Stimulated activated CD8-positive, alpha-beta memory T cell treated with anti-CD3 and anti-CD28 coated beads, Interleukin-4, amount 100 ng/mL, for 24 hours (primary cell): Measurements from ENCODE around the gene NOS3.
"Not testable (repeated sequence)": the region's sequence is repeated elsewhere in the genome, so short reads cannot be mapped to it uniquely, and the experiment has no call there.

Experiments
- DNase-seq: peaks from one replicate; pipeline ENCODE4 v3.0.0-alpha.2; 2020; ENCODE audit warnings: low read depth

The NOS3 gene

DNA sequence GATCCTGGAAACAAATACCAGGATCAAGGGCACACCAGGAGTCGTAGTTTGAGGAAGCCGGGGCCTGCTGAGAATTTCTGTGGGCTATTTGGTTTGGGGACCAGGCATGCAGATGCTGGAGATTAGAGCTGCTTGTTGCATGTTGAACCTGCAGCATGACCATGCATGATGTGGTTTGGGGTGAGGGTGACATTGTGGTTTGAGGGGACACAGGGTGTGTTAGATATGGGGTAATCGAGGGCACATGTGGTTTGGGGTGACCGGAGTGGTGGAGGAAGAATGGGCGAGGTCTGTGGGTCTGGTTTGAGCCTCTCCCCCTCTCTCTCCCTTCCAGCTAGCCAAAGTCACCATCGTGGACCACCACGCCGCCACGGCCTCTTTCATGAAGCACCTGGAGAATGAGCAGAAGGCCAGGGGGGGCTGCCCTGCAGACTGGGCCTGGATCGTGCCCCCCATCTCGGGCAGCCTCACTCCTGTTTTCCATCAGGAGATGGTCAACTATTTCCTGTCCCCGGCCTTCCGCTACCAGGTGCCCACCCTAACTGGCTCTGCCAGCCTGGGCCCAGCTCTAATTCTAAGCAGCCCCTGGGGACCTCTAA, 10.2 kb downstream of the NOS3 start:
- no peak for DNase-seq

GRCh38 chr7:151001546-151001945, 10.7 kb downstream of the NOS3 start:
- DNase-seq = no peak

DNA sequence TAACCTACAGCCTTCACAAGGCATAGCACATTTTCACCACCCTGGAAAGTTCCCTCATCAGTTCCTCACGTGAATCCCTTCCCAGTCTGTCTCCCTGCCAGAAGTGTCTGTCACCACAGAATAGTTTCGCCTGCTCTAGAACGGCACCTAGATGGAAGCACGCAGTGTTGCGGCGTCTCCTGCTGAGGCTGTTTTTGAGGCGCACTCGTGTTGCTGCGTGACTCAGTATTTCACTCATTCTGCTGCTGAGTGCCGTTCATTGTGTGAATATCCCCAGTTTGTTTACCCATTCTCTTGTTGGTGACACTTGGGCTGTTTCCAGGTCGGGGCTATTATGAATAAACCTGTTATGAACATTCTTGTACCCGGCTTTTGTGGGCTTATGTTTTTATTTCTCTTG, 12.8 kb downstream of the NOS3 start:
- DNase-seq = no peak

GRCh38 chr7:151005566-151005965, 14.7 kb downstream of the NOS3 start:
- no peak for DNase-seq

DNA sequence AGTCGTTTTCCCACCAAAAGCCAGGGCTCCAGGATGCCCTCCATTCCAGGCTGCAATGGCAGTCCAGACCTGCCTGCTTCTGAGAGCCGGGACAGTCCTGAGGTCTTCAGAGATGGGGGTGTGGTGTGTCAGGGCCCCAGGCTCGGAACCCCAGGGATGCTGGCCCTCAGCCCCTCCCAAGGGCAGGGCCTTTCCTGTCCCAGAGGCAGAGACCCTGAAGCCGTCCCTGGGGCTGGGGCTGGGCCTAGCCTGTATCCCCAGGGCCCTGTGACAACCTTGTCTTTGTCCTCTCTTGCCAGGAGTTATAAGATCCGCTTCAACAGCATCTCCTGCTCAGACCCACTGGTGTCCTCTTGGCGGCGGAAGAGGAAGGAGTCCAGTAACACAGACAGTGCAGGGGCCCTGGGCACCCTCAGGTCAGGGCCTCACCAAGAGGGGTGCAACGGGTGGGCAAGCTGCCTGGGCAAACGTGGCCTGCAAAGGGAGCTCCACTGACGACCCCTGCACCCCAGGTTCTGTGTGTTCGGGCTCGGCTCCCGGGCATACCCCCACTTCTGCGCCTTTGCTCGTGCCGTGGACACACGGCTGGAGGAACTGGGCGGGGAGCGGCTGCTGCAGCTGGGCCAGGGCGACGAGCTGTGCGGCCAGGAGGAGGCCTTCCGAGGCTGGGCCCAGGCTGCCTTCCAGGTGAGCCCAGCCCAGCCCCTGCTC, 15.9 kb downstream of the NOS3 start:
- no peak for DNase-seq

GRCh38 chr7:151007469-151007898, 16.7 kb downstream of the NOS3 start:
- DNase-seq = no peak

- DNase-seq = no peak
Measured at GRCh38 chr7:151008143-151008510, 17.3 kb downstream of the NOS3 start.

DNA sequence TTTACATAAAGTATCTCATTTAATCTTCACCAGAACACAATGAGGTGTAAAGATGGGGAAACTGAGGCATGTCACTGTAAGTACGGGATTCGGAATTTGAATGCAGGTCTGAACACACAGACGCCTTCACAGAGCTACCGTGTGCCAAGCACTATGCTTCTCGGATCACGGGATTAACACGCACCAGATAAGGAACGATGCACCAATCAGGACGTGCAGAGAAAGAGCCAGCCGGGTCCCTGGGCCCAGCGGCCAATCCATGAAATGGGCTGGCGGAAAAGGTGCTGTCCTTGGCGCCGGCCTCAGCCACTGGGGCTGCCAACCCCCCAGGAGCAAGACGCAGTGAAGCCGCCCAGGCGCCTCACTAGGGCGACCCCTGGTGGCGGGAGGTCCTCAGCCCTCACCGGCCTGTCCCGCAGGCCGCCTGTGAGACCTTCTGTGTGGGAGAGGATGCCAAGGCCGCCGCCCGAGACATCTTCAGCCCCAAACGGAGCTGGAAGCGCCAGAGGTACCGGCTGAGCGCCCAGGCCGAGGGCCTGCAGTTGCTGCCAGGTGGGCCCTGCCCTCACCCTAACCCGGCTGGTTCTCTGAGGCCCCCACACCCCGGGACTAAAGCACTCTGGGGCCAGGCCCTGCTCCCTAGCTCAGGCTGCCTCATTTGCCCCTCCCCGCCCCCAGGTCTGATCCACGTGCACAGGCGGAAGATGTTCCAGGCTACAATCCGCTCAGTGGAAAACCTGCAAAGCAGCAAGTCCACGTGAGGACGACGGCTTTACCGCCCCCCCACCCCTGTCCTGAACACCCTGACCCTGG, 17.9 kb downstream of the NOS3 start:
- DNase-seq = peak; percentile 75

DNA sequence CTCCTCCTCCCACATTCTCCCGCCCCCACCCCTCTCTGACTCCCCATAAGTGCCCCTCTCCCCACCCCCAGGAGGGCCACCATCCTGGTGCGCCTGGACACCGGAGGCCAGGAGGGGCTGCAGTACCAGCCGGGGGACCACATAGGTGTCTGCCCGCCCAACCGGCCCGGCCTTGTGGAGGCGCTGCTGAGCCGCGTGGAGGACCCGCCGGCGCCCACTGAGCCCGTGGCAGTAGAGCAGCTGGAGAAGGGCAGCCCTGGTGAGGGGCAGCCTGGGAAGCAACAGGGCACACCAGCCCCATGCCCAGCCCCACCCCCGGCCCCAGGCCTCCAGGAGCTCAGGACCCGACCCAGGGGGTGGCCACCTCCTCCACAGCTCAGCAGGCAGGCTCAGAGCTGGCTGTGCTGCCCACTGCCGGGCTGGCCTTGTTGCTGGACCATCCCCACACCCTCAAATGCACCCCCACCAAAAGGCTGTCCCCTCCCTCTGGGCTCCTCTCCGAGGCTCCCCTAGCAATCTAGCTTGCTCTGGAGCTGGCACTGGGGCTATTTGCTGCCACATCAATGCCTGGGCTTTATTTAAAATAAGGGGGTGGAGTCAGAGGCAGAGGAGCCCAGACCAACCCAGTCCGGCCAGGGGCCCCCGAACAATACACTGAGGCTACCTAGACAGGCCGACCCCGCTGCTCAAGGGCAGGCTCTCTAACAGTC, 18.7 kb downstream of the NOS3 start:
- no peak for DNase-seq

- no peak for DNase-seq
Measured at GRCh38 chr7:151010037-151010306, 19.2 kb downstream of the NOS3 start.

GRCh38 chr7:151010307-151011096, 19.7 kb downstream of the NOS3 start:
- no peak for DNase-seq

- no peak for DNase-seq
Measured at GRCh38 chr7:151011097-151011409, 20.2 kb downstream of the NOS3 start.

DNA sequence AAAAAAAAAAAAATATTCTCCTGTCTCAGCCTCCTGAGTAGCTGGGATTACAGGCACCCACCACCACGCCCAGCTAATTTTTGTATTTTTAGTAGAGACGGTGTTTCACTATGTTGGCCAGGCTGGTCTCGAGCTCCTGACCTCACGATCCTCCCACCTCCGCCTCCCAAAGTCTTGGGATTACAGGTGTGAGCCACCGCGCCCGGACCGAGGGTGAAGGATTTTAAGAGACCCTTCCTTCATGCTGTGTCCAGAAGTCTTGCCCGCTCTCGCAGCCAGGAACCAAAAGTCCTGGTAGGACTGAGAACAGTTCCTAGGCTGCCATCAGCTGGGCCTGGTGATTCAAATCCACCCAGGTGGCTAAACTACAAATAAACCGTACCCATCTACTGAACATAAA, 20.8 kb downstream of the NOS3 start:
- not testable (repeated sequence) for DNase-seq

GRCh38 chr7:151012031-151012692, 21.3 kb downstream of the NOS3 start:
- no peak for DNase-seq

DNA sequence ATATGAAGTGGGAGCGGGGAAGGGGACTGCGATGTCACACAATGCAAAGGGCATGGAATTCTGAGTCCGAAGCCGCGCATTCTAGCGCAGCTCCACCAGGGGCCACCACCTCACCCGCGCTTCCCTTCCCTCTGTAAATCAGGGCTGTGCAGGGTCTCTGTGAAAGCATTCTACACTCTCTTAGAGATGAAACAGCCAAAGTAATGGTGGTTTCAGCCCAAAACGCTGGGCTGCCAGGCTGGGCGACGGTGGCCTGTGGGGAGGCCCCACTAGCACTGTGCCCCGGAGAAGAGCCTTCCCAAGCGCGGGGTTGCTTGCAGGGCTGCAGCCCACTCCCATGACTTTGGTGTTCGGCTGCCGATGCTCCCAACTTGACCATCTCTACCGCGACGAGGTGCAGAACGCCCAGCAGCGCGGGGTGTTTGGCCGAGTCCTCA, 22.1 kb downstream of the NOS3 start:
- DNase-seq = no peak

DNA sequence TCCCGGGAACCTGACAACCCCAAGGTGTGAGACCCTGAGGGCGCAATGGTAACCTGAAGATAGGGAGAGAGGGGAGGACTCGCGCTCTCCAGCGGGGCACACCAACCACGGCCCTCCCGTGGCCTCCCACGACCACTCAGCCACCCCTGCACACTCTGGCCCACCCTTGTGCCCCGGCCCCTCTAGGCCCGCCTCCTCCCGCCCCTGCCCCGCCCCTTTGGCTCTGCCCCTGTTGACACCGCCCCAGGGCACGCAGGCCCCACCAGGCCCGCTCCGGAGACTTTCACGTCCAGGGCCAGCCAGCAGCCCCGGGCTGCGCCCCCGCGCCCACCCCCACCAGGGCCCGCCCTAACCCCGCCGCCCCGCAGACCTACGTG, 22.5 kb downstream of the NOS3 start:
- DNase-seq = no peak

DNA sequence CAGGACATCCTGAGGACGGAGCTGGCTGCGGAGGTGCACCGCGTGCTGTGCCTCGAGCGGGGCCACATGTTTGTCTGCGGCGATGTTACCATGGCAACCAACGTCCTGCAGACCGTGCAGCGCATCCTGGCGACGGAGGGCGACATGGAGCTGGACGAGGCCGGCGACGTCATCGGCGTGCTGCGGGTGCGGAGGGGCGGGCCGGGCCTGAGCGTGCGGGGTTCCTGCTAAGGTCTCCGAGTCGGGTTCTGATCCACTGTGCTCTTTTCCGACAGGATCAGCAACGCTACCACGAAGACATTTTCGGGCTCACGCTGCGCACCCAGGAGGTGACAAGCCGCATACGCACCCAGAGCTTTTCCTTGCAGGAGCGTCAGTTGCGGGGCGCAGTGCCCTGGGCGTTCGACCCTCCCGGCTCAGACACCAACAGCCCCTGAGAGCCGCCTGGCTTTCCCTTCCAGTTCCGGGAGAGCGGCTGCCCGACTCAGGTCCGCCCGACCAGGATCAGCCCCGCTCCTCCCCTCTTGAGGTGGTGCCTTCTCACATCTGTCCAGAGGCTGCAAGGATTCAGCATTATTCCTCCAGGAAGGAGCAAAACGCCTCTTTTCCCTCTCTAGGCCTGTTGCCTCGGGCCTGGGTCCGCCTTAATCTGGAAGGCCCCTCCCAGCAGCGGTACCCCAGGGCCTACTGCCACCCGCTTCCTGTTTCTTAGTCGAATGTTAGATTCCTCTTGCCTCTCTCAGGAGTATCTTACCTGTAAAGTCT, 23.1 kb downstream of the NOS3 start:
- peak; percentile 69 for DNase-seq

- no peak for DNase-seq
Measured at GRCh38 chr7:151014950-151015349, 24.1 kb downstream of the NOS3 start.

- no peak for DNase-seq
Measured at GRCh38 chr7:151015967-151016366, 25.1 kb downstream of the NOS3 start.

DNA sequence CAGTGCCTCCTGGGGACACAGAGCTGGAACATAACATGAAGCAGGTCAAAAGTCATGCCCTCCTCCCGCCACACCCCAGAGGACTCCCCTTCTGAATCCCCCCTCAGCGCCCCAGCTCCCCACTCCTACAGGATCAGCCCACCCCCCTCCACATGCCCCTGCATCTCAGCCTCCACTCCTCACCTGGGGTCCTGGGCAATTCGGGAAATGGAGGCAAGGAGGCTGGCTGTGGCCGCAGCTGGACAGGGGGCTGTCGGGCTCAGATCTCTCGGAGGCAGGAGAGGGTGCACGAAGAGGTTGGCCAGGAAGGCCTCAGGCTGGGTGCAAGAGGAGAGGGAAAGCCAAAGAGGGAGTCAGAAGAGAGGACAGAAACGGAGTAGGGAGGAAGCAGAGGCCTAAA, 25.7 kb downstream of the NOS3 start:
- no peak for DNase-seq

- DNase-seq = no peak
Measured at GRCh38 chr7:151016942-151017341, 26.1 kb downstream of the NOS3 start.
